GM12892 (cell line): ENCODE results near the gene EPS8L3.
"Not testable (repeated sequence)": the region's sequence is repeated elsewhere in the genome, so short reads cannot be mapped to it uniquely, and the experiment has no call there.

ENCODE experiments used
- POLR2A ChIP-seq: IDR thresholded peaks from 2 replicates; pipeline ENCODE4 v1.6.1; 2011; ENCODE audit warnings: low read depth, low read length, control low read depth
- POLR2AphosphoS5 ChIP-seq: IDR thresholded peaks from 2 replicates; pipeline ENCODE4 v1.6.1; 2011; ENCODE audit warnings: low read depth, low read length, control low read depth
- TAF1 ChIP-seq: IDR thresholded peaks from 2 replicates; pipeline ENCODE4 v1.6.1; 2011; ENCODE audit warnings: low read depth, mild to moderate bottlenecking, control low read depth, low read length, borderline replicate concordance

- not testable (repeated sequence) for TF ChIP-seq TAF1, POLR2A, POLR2AphosphoS5
Measured at GRCh38 chr1:109711593-109712320, 52.0 kb downstream of the EPS8L3 start, which contains the start of gene GSTM5.
